Heart right ventricle (tissue), 16 donors: ENCODE results near the gene PGAP6. TPM values are rescaled to one million over a fixed set of nuclear protein-coding genes. Genes with fewer than 3 reads are reported as not detected.
"Not testable (repeated sequence)": the region's sequence is repeated elsewhere in the genome, so short reads cannot be mapped to it uniquely, and the experiment has no call there.

ENCODE experiments used
- ATAC-seq, 8 donors: fragments of 200-7000 bp; cut with Tn5 transposase; one replicate each; pipeline ENCODE4 v1.9.1; 2020; ENCODE audit warnings: mild to moderate bottlenecking in 8 of 8, moderate library complexity in 8 of 8, moderate number of reproducible peaks in 1 of 8
- DNase-seq, 2 donors: peaks; one replicate each; pipeline ENCODE4 v3.0.0-alpha.2; 2020
- H3K27ac ChIP-seq, 10 donors: fragments of 200-600 bp; sonication (generic) in 2 of 10; one replicate each; pipeline versions ENCODE4 v1.5.0 to v1.8.0; 2020 to 2022; ENCODE audit warnings: mild to moderate bottlenecking in 3 of 10
- H3K27me3 ChIP-seq, 7 donors: fragments of 200-600 bp; one replicate each; pipeline ENCODE4 v1.8.0; 2021 to 2022; ENCODE audit warnings: mild to moderate bottlenecking in 2 of 7
- H3K36me3 ChIP-seq, 9 donors: fragments of 200-600 bp; sonication (generic) in 1 of 9; one replicate each; pipeline versions ENCODE4 v1.5.0 to v1.8.0; 2020 to 2022; ENCODE audit warnings: mild to moderate bottlenecking in 2 of 9
- H3K4me1 ChIP-seq, 9 donors: fragments of 200-600 bp; sonication (generic) in 1 of 9; one replicate each; pipeline versions ENCODE4 v1.5.0 to v1.8.0; 2020 to 2022; ENCODE audit warnings: mild to moderate bottlenecking in 4 of 9
- H3K4me3 ChIP-seq, 10 donors: fragments of 200-600 bp; sonication (generic) in 2 of 10; one replicate each; pipeline versions ENCODE4 v1.5.0 to v1.8.0; 2020 to 2022; ENCODE audit warnings: mild to moderate bottlenecking in 7 of 10, moderate library complexity in 2 of 10
- H3K9me3 ChIP-seq, 11 donors: fragments of 200-600 bp in 10 of 11; sonication (generic) in 2 of 11; one replicate each; pipeline versions ENCODE4 v1.5.0 to v1.8.0; 2013 to 2022; ENCODE audit warnings: mild to moderate bottlenecking in 2 of 11, control low read depth in 1 of 11, moderate library complexity in 1 of 11
- WGBS, 2 donors: extraction: QIAGEN DNeasy Blood & Tissue Kit; methylation state at CpG; one replicate each; pipeline ENCODE4 v1.1.7; 2013; ENCODE audit warnings: inconsistent platforms in 1 of 2; 5-methylcytosine and 5-hydroxymethylcytosine counted together
- intact Hi-C, 10 donors: fragments of 100-400 bp; cut with DNase I; formaldehyde crosslinking; loops; one replicate each; pipeline versions ENCODE4 v1.11.1 to v1.14.2; 2022
- polyA plus RNA-seq, 2 donors: library from polyadenylated mRNA; stranded (reverse); fragments of 200-250 nt; gene quantifications; one replicate each; pipeline ENCODE4 v1.2.3, GENCODE V29; 2013
- total RNA-seq, 10 donors: library from RNA; stranded (reverse); fragmentation: NEBNext Ultra II Directional in 3 of 10; extraction: Animal tissue kit (Norgen Biotek cat#: 25700) in 3 of 10; gene quantifications; one replicate each; pipeline versions ENCODE4 v1.2.1 to v1.2.4, GENCODE V29; 2021 to 2023
- TF ChIP-seq, protein P1 (sequence below), 9 donors: fragments of 200-600 bp; sonication (generic) in 2 of 9; IDR thresholded peaks; one replicate each; pipeline versions ENCODE4 v1.5.0 to v1.8.0; 2021 to 2022; ENCODE audit warnings: antibody characterized with exemption in 9 of 9, mild to moderate bottlenecking in 5 of 9, moderate library complexity in 1 of 9
- donor health status: Arrhythmogenic right ventricular cardiomyopathy.
- donor health status: ischemic (EF 13 %, LVEDD 7.1; RV severe dilation, severe dysfunction).
- donor health status: healthy with polysubstance abuse.
- donor health status: DM: no; HTN: yes; CAD: no.
- donor health status: DM: no; HTN: no; CAD: no.
- donor health status: ischemic (EF 25% LVEDD 6.9; RV normal size, moderate dysfunction).
- donor health status: ischemic (EF 25% LVEDD 5.7; RV mildly dilated, moderate dysfunction).
- donor health status: healthy.
- donor health status: DM: yes; HTN: yes; CAD: no.
- donor health status: Ischemic cardiomyopathy.
- donor health status: ischemic (EF 35%, LVEDD 5.7; RV mildly dilated, moderate dysfunction).
- donor health status: nonischemic (EF 11% LVEDD 7.7; RV severe dilation, severe dysfunction).
- donor health status: DM: yes; HTN: yes; CAD: no.
- donor health status: PGD.
- donor health status: ischemic (EF 29% LVEDD 5.4; RV normal size, mild dysfunction).
- donor health status: nonischemic (EF 23%, LVEDD 6.1; RV moderate dilation, normal function).

Gene PGAP6
- total and polyA plus RNA-seq, 12 donors: 27.1 to 57.3 (median 33.1) TPM

DNA sequence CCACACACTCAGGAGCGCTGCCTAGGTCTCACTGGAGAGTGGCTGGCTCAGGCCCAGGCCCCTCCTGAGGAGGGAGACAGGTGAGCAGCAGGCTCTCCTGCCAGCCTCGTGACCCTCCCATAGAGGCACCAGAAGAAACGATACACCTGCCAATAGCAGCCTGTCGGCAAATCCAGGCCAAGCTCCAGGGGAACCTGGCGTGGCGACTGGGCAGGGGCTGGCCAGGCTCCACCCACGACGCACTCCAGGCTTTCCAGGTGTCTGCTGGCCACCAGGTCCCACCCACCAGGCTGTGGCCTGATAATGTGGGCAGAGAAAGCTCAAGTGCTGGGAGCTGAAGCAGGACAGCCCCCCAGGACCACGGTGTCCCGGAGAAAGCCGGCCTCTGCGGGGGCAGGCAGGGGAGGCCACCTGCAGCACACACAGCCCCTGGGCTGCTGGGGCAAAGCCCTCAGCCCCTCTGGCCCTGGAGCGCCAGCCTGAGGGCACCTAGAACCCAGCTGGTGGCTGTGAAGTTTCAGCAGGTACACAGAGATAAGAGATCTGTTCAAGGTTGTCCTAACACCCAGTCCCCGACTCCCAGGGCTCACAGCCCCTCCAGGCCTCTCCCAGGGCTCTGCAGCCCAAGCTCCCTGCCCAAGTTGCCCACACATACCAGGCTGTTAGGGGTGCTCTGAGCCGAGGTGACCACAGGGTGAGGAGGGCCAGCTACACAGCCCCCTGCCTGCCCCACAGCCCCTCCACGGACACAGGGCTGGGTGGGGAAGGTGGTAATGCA lies 2.4 kb downstream of the PGAP6 start:
- no peaks in the 10 kb centered on the region for H3K27me3 ChIP-seq
- 88 to 90% methylated on average over 16 of the region's 16 CpGs for WGBS, 2 donors
- intact Hi-C loops: no loop called here
- no peak overlapping the region for H3K4me3 ChIP-seq
- DNase-seq (no peak), ATAC-seq (no peak)
- no peaks in the 10 kb centered on the region for H3K9me3 ChIP-seq
- H3K4me1 ChIP-seq: peaks cover 0 to 45% (median 32%) of the 10 kb centered on the region in 9 donors
- TF ChIP-seq, protein P1, sequence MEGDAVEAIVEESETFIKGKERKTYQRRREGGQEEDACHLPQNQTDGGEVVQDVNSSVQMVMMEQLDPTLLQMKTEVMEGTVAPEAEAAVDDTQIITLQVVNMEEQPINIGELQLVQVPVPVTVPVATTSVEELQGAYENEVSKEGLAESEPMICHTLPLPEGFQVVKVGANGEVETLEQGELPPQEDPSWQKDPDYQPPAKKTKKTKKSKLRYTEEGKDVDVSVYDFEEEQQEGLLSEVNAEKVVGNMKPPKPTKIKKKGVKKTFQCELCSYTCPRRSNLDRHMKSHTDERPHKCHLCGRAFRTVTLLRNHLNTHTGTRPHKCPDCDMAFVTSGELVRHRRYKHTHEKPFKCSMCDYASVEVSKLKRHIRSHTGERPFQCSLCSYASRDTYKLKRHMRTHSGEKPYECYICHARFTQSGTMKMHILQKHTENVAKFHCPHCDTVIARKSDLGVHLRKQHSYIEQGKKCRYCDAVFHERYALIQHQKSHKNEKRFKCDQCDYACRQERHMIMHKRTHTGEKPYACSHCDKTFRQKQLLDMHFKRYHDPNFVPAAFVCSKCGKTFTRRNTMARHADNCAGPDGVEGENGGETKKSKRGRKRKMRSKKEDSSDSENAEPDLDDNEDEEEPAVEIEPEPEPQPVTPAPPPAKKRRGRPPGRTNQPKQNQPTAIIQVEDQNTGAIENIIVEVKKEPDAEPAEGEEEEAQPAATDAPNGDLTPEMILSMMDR (IDR thresholded peaks at IDR 0.05): no peak
- H3K27ac ChIP-seq: peak overlapping the region in 1 of 10 donors; percentile 53
- H3K36me3 ChIP-seq: peaks cover 0 to 35% (median 21%) of the 10 kb centered on the region in 9 donors

DNA sequence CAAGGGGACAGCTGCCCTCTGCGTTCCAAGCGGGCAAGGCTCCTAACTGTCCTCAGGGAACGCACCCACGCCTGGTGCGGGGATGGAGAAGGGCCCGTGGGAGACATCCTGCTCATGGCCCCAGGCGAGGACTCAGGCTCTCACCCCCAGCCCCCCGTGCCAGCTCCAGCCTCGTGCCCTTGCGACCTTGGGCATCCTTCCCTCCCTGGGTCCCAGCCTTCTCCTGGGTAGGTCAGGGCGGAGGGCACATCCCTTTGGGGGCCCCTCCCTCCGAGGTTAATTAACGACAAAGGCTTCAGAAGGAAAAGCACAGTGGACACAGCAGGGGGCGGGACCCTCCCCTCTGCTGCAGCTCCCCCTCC lies 3.0 kb downstream of the PGAP6 start:
- Histone ChIP-seq H3K4me3 (no peak overlapping the region), H3K27me3 (no peaks in the 10 kb centered on the region), H3K36me3 (peaks cover 0 to 41% (median 26%) of the 10 kb centered on the region in 9 donors), H3K27ac (no peak overlapping the region), H3K9me3 (no peaks in the 10 kb centered on the region), H3K4me1 (peaks cover 0 to 41% (median 28%) of the 10 kb centered on the region in 9 donors)
- 75 to 77% methylated on average over 14 of the region's 14 CpGs for WGBS, 2 donors
- TF ChIP-seq, protein P1 (IDR thresholded peaks at IDR 0.05): no peak
- peak in 1 of 2 donors; percentile 12 for DNase-seq
- intact Hi-C loops: no loop called here
- no peak for ATAC-seq

DNA sequence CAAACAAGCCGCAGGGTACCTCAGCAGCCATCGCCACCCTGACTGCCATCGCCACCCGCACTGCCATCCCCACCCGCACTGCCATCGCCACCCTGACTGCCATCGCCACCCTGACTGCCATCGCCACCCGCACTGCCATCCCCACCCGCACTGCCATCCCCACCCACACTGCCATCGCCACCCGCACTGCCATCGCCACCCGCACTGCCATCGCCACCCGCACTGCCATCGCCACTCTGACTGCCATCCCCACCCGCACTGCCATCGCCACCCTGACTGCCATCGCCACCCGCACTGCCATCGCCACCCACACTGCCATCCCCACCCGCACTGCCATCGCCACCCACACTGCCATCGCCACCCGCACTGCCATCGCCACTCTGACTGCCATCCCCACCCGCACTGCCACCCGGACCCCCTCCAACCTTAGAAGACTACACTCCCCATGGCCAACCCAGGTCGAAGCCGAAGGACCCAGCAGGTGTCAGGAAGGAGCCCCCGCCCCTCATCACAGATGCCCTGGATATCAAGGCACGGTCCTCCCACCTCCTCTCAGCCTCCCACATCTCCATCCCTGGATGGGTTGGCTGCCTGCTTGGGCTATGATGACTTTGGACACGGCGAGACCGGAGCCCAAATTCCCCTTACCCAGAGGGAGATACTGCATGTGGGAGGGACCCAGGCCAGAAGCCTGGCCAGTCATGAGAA lies 3.5 kb downstream of the PGAP6 start:
- 89 to 93% methylated on average over 36 of the region's 36 CpGs for WGBS, 2 donors
- intact Hi-C loops, H3K27me3 ChIP-seq, H3K27ac ChIP-seq, H3K4me3 ChIP-seq, DNase-seq, H3K9me3 ChIP-seq, ATAC-seq: not testable (repeated sequence)
- H3K4me1 ChIP-seq: peaks cover 0 to 36% (median 23%) of the 10 kb centered on the region in 9 donors
- peaks cover 0 to 46% (median 29%) of the 10 kb centered on the region in 9 donors for H3K36me3 ChIP-seq

DNA sequence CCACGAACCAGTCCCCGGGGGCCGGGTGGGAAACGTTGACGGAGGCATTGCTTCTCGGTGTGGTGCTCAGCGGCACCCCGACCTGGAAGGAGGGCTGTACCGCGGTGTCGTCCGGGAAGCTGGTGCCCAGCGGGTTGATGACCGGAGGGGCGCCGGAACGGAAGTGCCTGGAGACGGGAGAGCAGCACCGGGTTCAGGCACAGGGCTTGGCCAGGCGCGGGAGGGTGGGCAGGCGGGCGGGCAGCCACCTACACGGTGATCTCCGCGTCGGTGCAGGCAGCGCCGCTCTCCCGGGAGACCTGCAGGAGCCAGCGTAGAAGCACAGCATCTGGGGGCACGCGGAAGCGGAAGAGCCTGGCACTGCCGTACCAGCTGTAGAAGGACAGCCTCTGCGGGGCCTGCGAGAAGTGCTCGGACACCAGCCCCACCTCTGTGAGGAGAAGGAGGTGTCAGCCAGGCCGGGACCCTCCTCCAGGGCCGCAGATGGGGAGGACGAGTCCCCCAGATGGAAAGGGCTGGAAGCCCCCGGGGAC lies 4.3 kb downstream of the PGAP6 start:
- peak in 1 of 2 donors; percentile 18 for DNase-seq
- H3K27ac ChIP-seq: no peak overlapping the region
- H3K4me1 ChIP-seq: peaks cover 0 to 28% (median 15%) of the 10 kb centered on the region in 9 donors
- intact Hi-C loops: no loop called here
- 88 to 91% methylated on average over 41 to 42 of the region's 42 CpGs for WGBS, 2 donors
- ATAC-seq: no peak
- H3K36me3 ChIP-seq: peaks cover 0 to 54% (median 37%) of the 10 kb centered on the region in 9 donors
- no peak overlapping the region for H3K4me3 ChIP-seq
- TF ChIP-seq, protein P1 (IDR thresholded peaks at IDR 0.05): no peak
- H3K27me3 ChIP-seq: no peaks in the 10 kb centered on the region
- no peaks in the 10 kb centered on the region for H3K9me3 ChIP-seq
